Measurements from ENCODE around the gene CACNG4.

The CACNG4 gene

GRCh38 chr17:67044940-67045339 lies 80.4 kb downstream of the CACNG4 start:
- Histone ChIP-seq H3K4me2 (ENCODE audit: low read length) (no peak overlapping the region), H3K9me3 (ENCODE audit: control insufficient read depth, insufficient read depth, low read length) (peaks cover 12% of the 10 kb centered on the region), H3K9me2 (replicated peaks; ENCODE audit: control insufficient read depth, low read length) (no peaks in the 10 kb centered on the region), H3F3A (ENCODE audit: control insufficient read depth, insufficient read depth) (no peaks in the 10 kb centered on the region), H4K20me1 (ENCODE audit: control insufficient read depth, insufficient read depth, low read depth, low read length) (no peaks in the 10 kb centered on the region), H3K4me3 (ENCODE audit: low read length) (no peak overlapping the region), H3K36me3 (ENCODE audit: control insufficient read depth, low read length) (no peaks in the 10 kb centered on the region), H3K27me3 (ENCODE audit: control insufficient read depth, low read length) (no peaks in the 10 kb centered on the region), H3K27ac (ENCODE audit: low read depth, low read length) (no peak overlapping the region), H3K4me1 (ENCODE audit: control insufficient read depth, low read length) (no peaks in the 10 kb centered on the region), H3K79me2 (ENCODE audit: control insufficient read depth, low read length) (no peaks in the 10 kb centered on the region)
- no peak for TF ChIP-seq EZH2phosphoT487 (IDR thresholded peaks at IDR 0.05; ENCODE audit: borderline replicate concordance, low read length)
- TF ChIP-seq CTCF (IDR thresholded peaks at IDR 0.05; ENCODE audit: low read depth, low read length, poor library complexity, severe bottlenecking), result no peak

GRCh38 chr17:67046398-67046797 lies 81.9 kb downstream of the CACNG4 start:
- Histone ChIP-seq H3K4me2 (ENCODE audit: low read length) (no peak overlapping the region), H3K36me3 (ENCODE audit: control insufficient read depth, low read length) (no peaks in the 10 kb centered on the region)
- TF ChIP-seq CTCF (IDR thresholded peaks at IDR 0.05; ENCODE audit: low read depth, low read length, poor library complexity, severe bottlenecking) (no peak), EZH2phosphoT487 (IDR thresholded peaks at IDR 0.05; ENCODE audit: borderline replicate concordance, low read length) (no peak)

GRCh38 chr17:67047382-67047781 lies 82.9 kb downstream of the CACNG4 start:
- H3K27ac ChIP-seq (ENCODE audit: low read depth, low read length), result no peak overlapping the region
- H3K9me2 ChIP-seq (replicated peaks; ENCODE audit: control insufficient read depth, low read length), result no peaks in the 10 kb centered on the region
- no peaks in the 10 kb centered on the region for H3K27me3 ChIP-seq (ENCODE audit: control insufficient read depth, low read length)
- H3K9me3 ChIP-seq (ENCODE audit: control insufficient read depth, insufficient read depth, low read length), result peaks cover 12% of the 10 kb centered on the region
- no peaks in the 10 kb centered on the region for H3K79me2 ChIP-seq (ENCODE audit: control insufficient read depth, low read length)
- H3K4me2 ChIP-seq (ENCODE audit: low read length), result no peak overlapping the region
- H3F3A ChIP-seq (ENCODE audit: control insufficient read depth, insufficient read depth), result no peaks in the 10 kb centered on the region
- H3K4me1 ChIP-seq (ENCODE audit: control insufficient read depth, low read length), result no peaks in the 10 kb centered on the region
- H4K20me1 ChIP-seq (ENCODE audit: control insufficient read depth, insufficient read depth, low read depth, low read length), result no peaks in the 10 kb centered on the region
- no peak overlapping the region for H3K4me3 ChIP-seq (ENCODE audit: low read length)
- TF ChIP-seq CTCF (IDR thresholded peaks at IDR 0.05; ENCODE audit: low read depth, low read length, poor library complexity, severe bottlenecking), result no peak
- no peak for TF ChIP-seq EZH2phosphoT487 (IDR thresholded peaks at IDR 0.05; ENCODE audit: borderline replicate concordance, low read length)
- no peaks in the 10 kb centered on the region for H3K36me3 ChIP-seq (ENCODE audit: control insufficient read depth, low read length)

More at GRCh38 chr17:67046398-67046797, 81.9 kb downstream of the CACNG4 start:
- Histone ChIP-seq H4K20me1 (ENCODE audit: control insufficient read depth, insufficient read depth, low read depth, low read length) (no peaks in the 10 kb centered on the region), H3K4me3 (ENCODE audit: low read length) (no peak overlapping the region), H3F3A (ENCODE audit: control insufficient read depth, insufficient read depth) (no peaks in the 10 kb centered on the region), H3K27ac (ENCODE audit: low read depth, low read length) (no peak overlapping the region), H3K9me2 (replicated peaks; ENCODE audit: control insufficient read depth, low read length) (no peaks in the 10 kb centered on the region), H3K9me3 (ENCODE audit: control insufficient read depth, insufficient read depth, low read length) (peaks cover 12% of the 10 kb centered on the region), H3K4me1 (ENCODE audit: control insufficient read depth, low read length) (no peaks in the 10 kb centered on the region), H3K79me2 (ENCODE audit: control insufficient read depth, low read length) (no peaks in the 10 kb centered on the region), H3K27me3 (ENCODE audit: control insufficient read depth, low read length) (no peaks in the 10 kb centered on the region)
